GM12873 (cell line): ENCODE measurements around the gene JMJD7.

Experiments used
- TF ChIP-seq, protein P1 (sequence below): IDR thresholded peaks from 2 replicates; pipeline ENCODE4 v1.5.1; 2012; ENCODE audit warnings: low read depth, mild to moderate bottlenecking, moderate library complexity, low read length, control low read depth; ENCODE audit not compliant: insufficient read depth; ENCODE audit errors: missing control alignments

Gene JMJD7

DNA sequence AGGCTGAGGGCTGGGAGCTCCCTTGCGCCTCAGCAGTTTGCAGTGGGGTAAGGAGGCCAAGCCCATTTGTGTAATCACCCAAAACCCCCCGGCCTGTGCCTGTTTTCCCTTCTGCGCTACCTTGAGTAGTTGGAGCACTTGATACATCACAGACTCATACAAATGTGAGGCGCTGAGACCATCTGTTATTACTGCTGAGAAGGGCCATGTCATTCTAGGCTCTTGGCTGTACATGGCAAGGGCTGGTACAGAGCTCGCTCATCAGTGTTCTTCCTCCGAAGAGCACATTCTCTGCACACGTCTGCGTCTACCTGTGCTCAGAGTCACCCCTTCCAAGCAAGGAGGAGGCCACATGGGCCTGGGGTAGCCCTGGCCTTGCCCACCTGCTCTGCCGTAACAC, 20.1 kb downstream of the JMJD7 start:
- TF ChIP-seq, protein P1, sequence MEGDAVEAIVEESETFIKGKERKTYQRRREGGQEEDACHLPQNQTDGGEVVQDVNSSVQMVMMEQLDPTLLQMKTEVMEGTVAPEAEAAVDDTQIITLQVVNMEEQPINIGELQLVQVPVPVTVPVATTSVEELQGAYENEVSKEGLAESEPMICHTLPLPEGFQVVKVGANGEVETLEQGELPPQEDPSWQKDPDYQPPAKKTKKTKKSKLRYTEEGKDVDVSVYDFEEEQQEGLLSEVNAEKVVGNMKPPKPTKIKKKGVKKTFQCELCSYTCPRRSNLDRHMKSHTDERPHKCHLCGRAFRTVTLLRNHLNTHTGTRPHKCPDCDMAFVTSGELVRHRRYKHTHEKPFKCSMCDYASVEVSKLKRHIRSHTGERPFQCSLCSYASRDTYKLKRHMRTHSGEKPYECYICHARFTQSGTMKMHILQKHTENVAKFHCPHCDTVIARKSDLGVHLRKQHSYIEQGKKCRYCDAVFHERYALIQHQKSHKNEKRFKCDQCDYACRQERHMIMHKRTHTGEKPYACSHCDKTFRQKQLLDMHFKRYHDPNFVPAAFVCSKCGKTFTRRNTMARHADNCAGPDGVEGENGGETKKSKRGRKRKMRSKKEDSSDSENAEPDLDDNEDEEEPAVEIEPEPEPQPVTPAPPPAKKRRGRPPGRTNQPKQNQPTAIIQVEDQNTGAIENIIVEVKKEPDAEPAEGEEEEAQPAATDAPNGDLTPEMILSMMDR, result no peak

GRCh38 chr15:41848631-41849030, 20.7 kb downstream of the JMJD7 start:
- TF ChIP-seq, protein P1, result no peak

DNA sequence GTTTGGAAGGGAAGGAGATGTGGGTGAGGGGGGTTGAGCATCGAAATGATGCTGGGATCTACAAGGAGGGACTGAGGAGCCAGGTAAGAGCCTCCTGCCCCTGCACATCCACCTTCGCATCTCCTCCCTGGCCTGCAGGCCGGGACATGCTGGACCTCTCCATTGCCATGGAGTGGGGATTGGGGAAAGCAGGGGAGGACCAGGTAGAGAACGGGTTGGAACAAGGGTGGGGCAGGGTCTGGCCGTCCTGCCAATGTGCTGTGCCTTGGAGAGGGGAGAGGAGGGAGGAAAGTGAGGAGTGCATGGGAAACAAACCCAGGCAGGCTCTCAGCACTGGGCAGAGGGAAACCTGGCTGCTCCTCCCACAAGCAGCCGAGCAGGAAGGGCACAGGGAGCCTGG, 21.3 kb downstream of the JMJD7 start:
- TF ChIP-seq, protein P1, result no peak

GRCh38 chr15:41849861-41850260, 22.0 kb downstream of the JMJD7 start:
- TF ChIP-seq, protein P1, result no peak

DNA sequence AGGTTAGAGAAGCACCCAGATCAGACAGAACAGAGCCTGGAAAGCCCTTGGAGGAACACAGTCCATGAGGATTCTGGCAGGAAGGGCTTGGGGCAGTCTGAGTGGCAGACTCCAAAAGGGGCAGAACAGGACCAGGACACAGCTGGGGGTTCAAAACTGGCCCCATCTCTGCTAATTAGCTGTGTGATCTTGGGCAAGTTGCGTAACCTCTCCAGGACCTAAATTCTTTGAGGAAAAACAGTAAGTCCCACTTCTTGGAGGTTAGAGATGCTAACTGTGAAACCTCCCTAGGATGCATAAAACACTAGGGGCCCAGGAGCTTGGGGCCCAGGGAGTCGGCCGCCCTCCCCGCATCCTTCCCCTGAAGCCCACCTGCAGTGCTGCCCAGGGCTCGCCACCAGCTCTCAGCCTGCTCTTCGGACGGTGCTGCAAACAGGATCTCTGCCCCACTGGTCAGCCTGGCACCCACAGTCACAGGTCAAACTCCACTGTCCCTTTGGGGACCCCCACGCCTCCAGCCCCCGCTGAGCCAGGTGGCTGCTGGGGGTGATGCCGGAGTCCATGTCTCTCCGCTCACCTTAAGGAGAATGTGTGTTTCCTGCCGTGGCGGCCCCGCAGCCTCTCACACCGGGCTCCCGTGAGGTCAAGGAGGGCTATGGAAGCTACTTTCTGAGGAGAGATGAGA, 22.7 kb downstream of the JMJD7 start:
- TF ChIP-seq, protein P1, result no peak

DNA sequence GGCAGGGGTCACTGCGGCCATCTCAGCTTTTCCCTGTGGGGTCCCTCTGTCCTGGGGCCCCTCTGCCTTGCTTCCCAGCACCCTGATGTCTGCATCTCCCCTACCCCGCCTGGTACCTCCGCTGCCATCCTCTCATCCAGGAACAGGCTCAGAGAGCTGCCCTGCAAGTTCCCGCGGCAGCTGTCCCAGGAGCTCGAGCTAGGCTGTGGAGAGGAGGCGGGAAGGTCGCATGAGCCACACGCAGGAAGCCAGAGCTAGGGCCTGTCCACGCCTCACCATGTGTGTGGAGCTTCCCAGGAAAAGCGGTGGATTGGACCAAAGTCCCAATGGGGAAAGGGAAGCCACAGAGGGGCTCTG, 23.3 kb downstream of the JMJD7 start:
- TF ChIP-seq, protein P1, result no peak

DNA sequence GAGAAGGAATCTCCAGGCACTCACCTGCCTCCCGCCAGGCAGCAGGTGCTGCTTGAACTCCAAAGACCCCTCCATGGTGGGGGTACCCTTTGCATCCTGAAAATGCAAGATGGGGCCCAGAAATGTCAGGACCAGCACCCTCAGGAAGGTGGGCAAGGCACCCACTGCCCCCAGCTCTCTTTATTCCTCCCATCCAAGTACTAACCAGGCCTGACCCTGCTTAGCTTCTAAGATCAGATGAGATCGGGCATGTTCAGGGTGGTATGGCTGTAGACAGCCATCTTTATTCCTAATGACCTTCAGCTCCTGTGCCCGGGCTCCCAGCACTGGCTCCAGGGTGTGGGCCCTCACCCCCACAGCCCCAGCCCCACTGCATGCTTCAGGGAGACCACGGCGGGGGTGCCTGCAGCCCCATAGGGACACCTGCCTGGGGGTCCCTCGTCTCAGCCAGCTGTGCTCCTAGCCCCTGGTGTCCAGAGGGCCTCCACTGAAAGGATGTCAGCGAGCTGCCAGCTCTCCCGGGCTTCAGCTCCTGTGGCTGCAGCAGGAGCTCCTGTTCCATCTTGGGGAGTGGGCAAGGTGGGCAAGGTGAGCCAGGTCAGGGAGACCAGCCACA, 24.0 kb downstream of the JMJD7 start:
- TF ChIP-seq, protein P1, result no peak
